Heart right ventricle (tissue), 16 donors: ENCODE data around the gene PSME2. TPM values are rescaled to one million over a fixed set of nuclear protein-coding genes. Genes with fewer than 3 reads are reported as not detected.

Experiments
- ATAC-seq, 8 donors: fragments of 200-7000 bp; cut with Tn5 transposase; one replicate each; pipeline ENCODE4 v1.9.1; 2020; ENCODE audit warnings: mild to moderate bottlenecking in 8 of 8, moderate library complexity in 8 of 8, moderate number of reproducible peaks in 1 of 8
- DNase-seq, 2 donors: peaks; one replicate each; pipeline ENCODE4 v3.0.0-alpha.2; 2020
- H3K27ac ChIP-seq, 10 donors: fragments of 200-600 bp; sonication (generic) in 2 of 10; one replicate each; pipeline versions ENCODE4 v1.5.0 to v1.8.0; 2020 to 2022; ENCODE audit warnings: mild to moderate bottlenecking in 3 of 10
- H3K27me3 ChIP-seq, 7 donors: fragments of 200-600 bp; one replicate each; pipeline ENCODE4 v1.8.0; 2021 to 2022; ENCODE audit warnings: mild to moderate bottlenecking in 2 of 7
- H3K36me3 ChIP-seq, 9 donors: fragments of 200-600 bp; sonication (generic) in 1 of 9; one replicate each; pipeline versions ENCODE4 v1.5.0 to v1.8.0; 2020 to 2022; ENCODE audit warnings: mild to moderate bottlenecking in 2 of 9
- H3K4me1 ChIP-seq, 9 donors: fragments of 200-600 bp; sonication (generic) in 1 of 9; one replicate each; pipeline versions ENCODE4 v1.5.0 to v1.8.0; 2020 to 2022; ENCODE audit warnings: mild to moderate bottlenecking in 4 of 9
- H3K4me3 ChIP-seq, 10 donors: fragments of 200-600 bp; sonication (generic) in 2 of 10; one replicate each; pipeline versions ENCODE4 v1.5.0 to v1.8.0; 2020 to 2022; ENCODE audit warnings: mild to moderate bottlenecking in 7 of 10, moderate library complexity in 2 of 10
- H3K9me3 ChIP-seq, 11 donors: fragments of 200-600 bp in 10 of 11; sonication (generic) in 2 of 11; one replicate each; pipeline versions ENCODE4 v1.5.0 to v1.8.0; 2013 to 2022; ENCODE audit warnings: mild to moderate bottlenecking in 2 of 11, control low read depth in 1 of 11, moderate library complexity in 1 of 11
- CTCF ChIP-seq, 9 donors: fragments of 200-600 bp; sonication (generic) in 2 of 9; IDR thresholded peaks; one replicate each; pipeline versions ENCODE4 v1.5.0 to v1.8.0; 2021 to 2022; ENCODE audit warnings: antibody characterized with exemption in 9 of 9, mild to moderate bottlenecking in 5 of 9, moderate library complexity in 1 of 9
- WGBS, 2 donors: extraction: QIAGEN DNeasy Blood & Tissue Kit; methylation state at CpG; one replicate each; pipeline ENCODE4 v1.1.7; 2013; ENCODE audit warnings: inconsistent platforms in 1 of 2; 5-methylcytosine and 5-hydroxymethylcytosine counted together
- intact Hi-C, 10 donors: fragments of 100-400 bp; cut with DNase I; formaldehyde crosslinking; loops; one replicate each; pipeline versions ENCODE4 v1.11.1 to v1.14.2; 2022
- polyA plus RNA-seq, 2 donors: library from polyadenylated mRNA; stranded (reverse); fragments of 200-250 nt; gene quantifications; one replicate each; pipeline ENCODE4 v1.2.3, GENCODE V29; 2013
- total RNA-seq, 10 donors: library from RNA; stranded (reverse); fragmentation: NEBNext Ultra II Directional in 3 of 10; extraction: Animal tissue kit (Norgen Biotek cat#: 25700) in 3 of 10; gene quantifications; one replicate each; pipeline versions ENCODE4 v1.2.1 to v1.2.4, GENCODE V29; 2021 to 2023
- donor health status: Arrhythmogenic right ventricular cardiomyopathy.
- donor health status: ischemic (EF 13 %, LVEDD 7.1; RV severe dilation, severe dysfunction).
- donor health status: healthy with polysubstance abuse.
- donor health status: DM: no; HTN: yes; CAD: no.
- donor health status: DM: no; HTN: no; CAD: no.
- donor health status: ischemic (EF 25% LVEDD 6.9; RV normal size, moderate dysfunction).
- donor health status: ischemic (EF 25% LVEDD 5.7; RV mildly dilated, moderate dysfunction).
- donor health status: healthy.
- donor health status: DM: yes; HTN: yes; CAD: no.
- donor health status: Ischemic cardiomyopathy.
- donor health status: ischemic (EF 35%, LVEDD 5.7; RV mildly dilated, moderate dysfunction).
- donor health status: nonischemic (EF 11% LVEDD 7.7; RV severe dilation, severe dysfunction).
- donor health status: DM: yes; HTN: yes; CAD: no.
- donor health status: PGD.
- donor health status: ischemic (EF 29% LVEDD 5.4; RV normal size, mild dysfunction).
- donor health status: nonischemic (EF 23%, LVEDD 6.1; RV moderate dilation, normal function).

PSME2 gene
- total and polyA plus RNA-seq, 12 donors, result 62.6 to 347 (median 85.5) TPM

- Histone ChIP-seq H3K27me3 (no peaks in the 10 kb centered on the region), H3K4me3 (peak overlapping the region; percentile 78 to 100 (median 99)), H3K4me1 (peaks cover 11 to 69% (median 51%) of the 10 kb centered on the region in 9 donors), H3K36me3 (peaks cover 0 to 29% (median 20%) of the 10 kb centered on the region in 9 donors), H3K27ac (peak overlapping the region; percentile 82 to 99 (median 96)), H3K9me3 (no peaks in the 10 kb centered on the region)
- no peak for TF ChIP-seq CTCF (IDR thresholded peaks at IDR 0.05)
- intact Hi-C loops, result no loop called here
- no peak for ATAC-seq
- no peak for DNase-seq
- 38 to 39% methylated on average over 13 of the region's 13 CpGs for WGBS, 2 donors
Observed at GRCh38 chr14:24136684-24137528, 9.5 kb downstream of the PSME2 start.

- Histone ChIP-seq H3K36me3 (peaks cover 0 to 29% (median 20%) of the 10 kb centered on the region in 9 donors), H3K4me1 (peaks cover 19 to 76% (median 58%) of the 10 kb centered on the region in 9 donors), H3K27me3 (no peaks in the 10 kb centered on the region), H3K27ac (peak within 1 kb of the TSS; percentile 82 to 99 (median 96)), H3K9me3 (no peaks in the 10 kb centered on the region), H3K4me3 (peak within 1 kb of the TSS; percentile 78 to 100 (median 99))
- DNase-seq, result peak; percentile 93 to 96
- 1% methylated on average over 45 to 69 of the region's 75 CpGs for WGBS, 2 donors
- ATAC-seq, result peak; percentile 88 to 97 (median 92)
- peak in 2 of 9 donors; percentile 2 to 24 for TF ChIP-seq CTCF (IDR thresholded peaks at IDR 0.05)
- intact Hi-C loops, result no loop called here
Observed at GRCh38 chr14:24135834-24136683, 10.4 kb downstream of the PSME2 start, which contains the start of gene PSME1. TSS of gene PSME1 (plus strand) at chr14:24136194. CDS start at chr14:24136263, 69 bp downstream.

- Histone ChIP-seq H3K27me3 (no peaks in the 10 kb centered on the region), H3K36me3 (peaks cover 0 to 29% (median 20%) of the 10 kb centered on the region in 9 donors), H3K4me1 (peaks cover 24 to 78% (median 63%) of the 10 kb centered on the region in 9 donors), H3K9me3 (no peaks in the 10 kb centered on the region), H3K27ac (peak overlapping the region; percentile 51 to 99 (median 95)), H3K4me3 (peak overlapping the region; percentile 78 to 100 (median 99))
- 2 to 3% methylated on average over 9 of the region's 9 CpGs for WGBS, 2 donors
- ATAC-seq, result no peak
- intact Hi-C loops, result no loop called here
- no peak for TF ChIP-seq CTCF (IDR thresholded peaks at IDR 0.05)
- DNase-seq, result no peak
Observed at GRCh38 chr14:24135584-24135833, 10.9 kb downstream of the PSME2 start.

GRCh38 chr14:24133735-24134134 is 12.7 kb downstream of the PSME2 start:
- no peak overlapping the region for H3K27ac ChIP-seq
- H3K4me1 ChIP-seq, result peaks cover 21 to 64% (median 50%) of the 10 kb centered on the region in 9 donors
- ATAC-seq (no peak), DNase-seq (no peak)
- H3K4me3 ChIP-seq, result no peak overlapping the region
- 94 to 100% methylated on average over 1 of the region's 1 CpG for WGBS, 2 donors
- H3K36me3 ChIP-seq, result peaks cover 0 to 18% (median 11%) of the 10 kb centered on the region in 9 donors
- intact Hi-C loops, result no loop called here
- no peaks in the 10 kb centered on the region for H3K9me3 ChIP-seq
- H3K27me3 ChIP-seq, result no peaks in the 10 kb centered on the region
- TF ChIP-seq CTCF (IDR thresholded peaks at IDR 0.05), result no peak
